GM19467 (cell line): Measurements from ENCODE around the gene ZSWIM8.
"Not testable (repeated sequence)": the region's sequence is repeated elsewhere in the genome, so short reads cannot be mapped to it uniquely, and the experiment has no call there.

Experiments used
- ATAC-seq: cut with Tn5 transposase; IDR thresholded peaks from one replicate; pipeline ENCODE4 v1.9.1; 2021; ENCODE audit warnings: mild to moderate bottlenecking, moderate library complexity; ENCODE audit not compliant: unreplicated experiment

The ZSWIM8 gene

DNA sequence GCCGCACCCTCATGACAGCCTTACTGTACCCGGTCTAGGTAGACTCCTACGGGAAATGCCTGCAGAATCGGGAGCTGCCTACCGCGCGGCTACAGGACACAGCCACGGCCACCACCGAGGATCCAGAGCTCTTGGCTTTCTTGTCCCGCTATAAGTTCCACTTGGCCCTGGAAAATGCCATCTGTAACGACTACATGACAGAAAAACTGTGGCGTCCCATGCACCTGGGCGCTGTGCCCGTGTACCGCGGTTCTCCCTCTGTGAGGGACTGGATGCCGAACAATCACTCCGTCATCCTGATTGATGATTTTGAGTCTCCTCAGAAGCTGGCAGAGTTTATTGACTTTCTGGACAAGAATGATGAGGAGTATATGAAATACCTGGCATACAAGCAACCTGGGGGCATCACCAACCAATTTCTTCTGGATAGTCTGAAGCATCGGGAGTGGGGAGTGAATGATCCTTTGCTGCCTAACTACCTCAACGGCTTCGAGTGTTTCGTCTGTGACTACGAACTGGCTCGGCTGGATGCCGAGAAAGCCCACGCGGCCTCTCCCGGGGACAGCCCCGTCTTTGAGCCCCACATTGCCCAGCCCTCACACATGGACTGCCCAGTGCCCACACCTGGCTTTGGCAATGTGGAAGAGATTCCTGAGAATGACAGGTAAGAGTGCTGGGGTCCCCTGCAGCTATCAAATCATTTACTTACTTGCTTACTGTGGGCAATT, 12.1 kb upstream of the ZSWIM8 start:
- ATAC-seq, result no peak

DNA sequence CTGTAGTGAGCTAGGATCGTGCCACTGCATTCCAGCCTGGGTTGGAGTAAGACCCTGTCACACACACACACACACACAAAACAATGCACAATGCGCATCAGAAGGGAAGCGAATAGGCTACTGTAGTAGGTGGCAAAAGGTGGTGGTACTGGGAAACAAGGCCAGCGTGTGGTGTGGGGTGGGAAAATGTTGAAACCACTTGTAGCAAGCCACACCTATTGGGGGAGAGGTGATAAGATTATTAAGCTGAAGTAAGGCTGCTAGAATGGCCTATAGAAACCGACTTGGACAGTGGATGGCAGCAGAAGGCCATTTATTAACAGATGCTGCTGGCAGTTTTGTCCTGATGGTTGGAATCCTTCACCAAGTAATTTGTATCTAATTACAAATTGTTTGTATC, 10.8 kb upstream of the ZSWIM8 start:
- ATAC-seq, result no peak

DNA sequence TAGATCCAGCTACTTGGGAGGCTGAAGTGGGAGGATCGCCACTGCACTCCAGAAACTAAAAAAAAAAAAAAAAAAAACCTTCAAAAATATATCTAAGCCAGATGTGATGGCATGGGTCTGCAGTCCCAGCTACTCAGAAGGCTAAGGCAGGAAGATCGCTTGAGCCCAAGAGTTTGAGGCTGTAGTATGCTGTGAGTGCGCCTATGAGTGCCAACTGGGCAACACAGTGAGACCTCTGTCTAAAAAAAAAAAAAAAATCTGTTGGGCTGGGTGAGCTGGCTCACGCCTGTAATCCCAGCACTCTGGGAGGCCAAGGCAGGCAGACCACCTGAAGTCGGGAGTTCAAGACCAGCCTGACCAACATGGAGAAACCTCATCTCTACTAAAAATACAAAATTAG, 6.4 kb upstream of the ZSWIM8 start:
- no peak for ATAC-seq

DNA sequence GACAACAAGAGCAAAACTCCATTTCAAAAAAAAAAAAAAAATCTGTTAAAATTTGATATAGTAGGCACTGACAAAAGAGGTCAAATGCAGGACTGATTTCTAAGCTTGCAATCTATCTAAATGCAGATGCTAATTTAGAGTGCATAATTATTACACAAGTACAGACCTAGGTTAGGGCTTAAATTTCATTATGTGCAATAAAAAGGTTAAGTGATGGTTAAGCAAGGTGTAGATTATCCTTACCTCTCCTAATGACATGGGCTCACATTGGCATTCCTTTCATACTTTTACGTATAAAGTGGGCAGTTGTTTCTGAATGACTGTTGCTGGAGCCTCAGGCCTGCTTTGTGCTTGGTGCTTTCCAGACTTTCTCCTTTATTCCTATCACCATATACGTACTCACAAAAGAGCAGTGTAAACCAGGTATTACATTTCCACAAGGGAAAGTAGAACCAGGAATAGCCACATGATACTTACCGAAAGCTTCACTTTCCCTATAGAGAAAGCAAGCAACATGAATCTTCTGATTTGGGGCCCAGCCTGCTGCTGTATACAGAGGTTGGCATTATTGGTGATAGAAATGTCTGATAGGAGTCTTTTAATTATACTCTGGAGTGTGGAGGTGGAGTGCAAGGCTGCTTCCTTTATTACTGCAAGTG, 5.7 kb upstream of the ZSWIM8 start:
- ATAC-seq, result no peak

GRCh38 chr10:73780301-73780700, 5.1 kb upstream of the ZSWIM8 start:
- no peak for ATAC-seq

GRCh38 chr10:73780966-73781365, 4.4 kb upstream of the ZSWIM8 start:
- ATAC-seq, result no peak

GRCh38 chr10:73781548-73781878, 3.9 kb upstream of the ZSWIM8 start:
- ATAC-seq, result no peak

DNA sequence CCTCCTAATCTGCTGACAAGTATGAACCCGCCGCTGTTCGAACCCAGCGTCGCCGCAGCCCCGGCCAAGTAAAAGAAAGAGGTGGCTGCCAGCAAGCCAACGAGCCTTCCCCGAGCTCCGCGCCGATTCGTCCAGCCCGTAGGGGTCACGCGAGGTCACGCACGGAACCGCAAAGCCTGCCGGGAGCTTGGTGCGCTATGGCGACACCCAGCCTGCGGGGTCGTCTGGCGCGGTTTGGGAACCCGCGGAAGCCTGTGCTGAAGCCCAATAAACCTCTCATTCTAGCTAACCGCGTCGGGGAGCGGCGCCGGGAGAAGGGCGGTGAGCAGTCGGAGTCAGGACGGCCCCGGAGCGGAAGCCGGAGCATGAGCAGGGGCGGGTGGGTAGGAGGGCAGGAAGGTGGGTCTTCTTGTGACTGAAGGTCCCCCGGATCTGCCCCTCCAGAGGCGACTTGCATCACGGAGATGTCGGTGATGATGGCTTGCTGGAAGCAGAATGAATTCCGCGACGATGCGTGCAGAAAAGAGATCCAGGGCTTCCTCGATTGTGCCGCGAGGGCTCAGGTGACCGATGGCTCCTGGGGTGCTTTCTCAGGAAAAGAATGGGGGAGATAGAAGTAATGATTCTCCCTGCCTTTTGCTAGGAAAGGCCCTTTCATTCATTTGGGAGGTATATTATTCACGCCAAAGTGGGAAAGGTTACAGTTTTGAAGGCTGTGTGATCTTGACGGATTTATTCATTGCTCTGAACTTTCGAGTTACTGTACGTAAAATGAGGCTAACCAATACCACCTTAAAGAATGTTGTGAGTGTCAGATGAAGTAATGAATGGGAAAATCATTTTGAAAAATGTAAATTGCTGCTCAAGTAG, 3.3 kb upstream of the ZSWIM8 start, which contains the start of gene CHCHD1:
TSS of gene CHCHD1 (plus strand) at position 170 of the 870 bp plus-strand sequence. CDS start at position 198, 28 bp downstream.
- ATAC-seq, result peak; percentile 58

DNA sequence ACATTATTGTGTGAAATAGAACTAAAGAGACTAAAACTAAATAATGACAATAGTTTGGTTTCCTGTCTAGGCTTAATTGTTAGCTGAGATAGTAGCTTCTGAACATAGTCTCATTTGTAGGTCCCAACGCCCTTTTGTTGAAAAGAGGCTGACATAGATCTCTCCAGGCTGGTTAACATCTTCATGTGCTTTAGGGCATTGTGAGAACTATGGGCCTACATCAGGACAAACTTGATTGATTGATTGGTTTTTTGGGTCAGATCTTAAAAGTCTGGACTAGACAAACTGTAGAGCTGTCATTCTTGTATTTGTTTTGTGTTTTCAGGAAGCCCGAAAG, 2.7 kb upstream of the ZSWIM8 start:
- no peak for ATAC-seq

DNA sequence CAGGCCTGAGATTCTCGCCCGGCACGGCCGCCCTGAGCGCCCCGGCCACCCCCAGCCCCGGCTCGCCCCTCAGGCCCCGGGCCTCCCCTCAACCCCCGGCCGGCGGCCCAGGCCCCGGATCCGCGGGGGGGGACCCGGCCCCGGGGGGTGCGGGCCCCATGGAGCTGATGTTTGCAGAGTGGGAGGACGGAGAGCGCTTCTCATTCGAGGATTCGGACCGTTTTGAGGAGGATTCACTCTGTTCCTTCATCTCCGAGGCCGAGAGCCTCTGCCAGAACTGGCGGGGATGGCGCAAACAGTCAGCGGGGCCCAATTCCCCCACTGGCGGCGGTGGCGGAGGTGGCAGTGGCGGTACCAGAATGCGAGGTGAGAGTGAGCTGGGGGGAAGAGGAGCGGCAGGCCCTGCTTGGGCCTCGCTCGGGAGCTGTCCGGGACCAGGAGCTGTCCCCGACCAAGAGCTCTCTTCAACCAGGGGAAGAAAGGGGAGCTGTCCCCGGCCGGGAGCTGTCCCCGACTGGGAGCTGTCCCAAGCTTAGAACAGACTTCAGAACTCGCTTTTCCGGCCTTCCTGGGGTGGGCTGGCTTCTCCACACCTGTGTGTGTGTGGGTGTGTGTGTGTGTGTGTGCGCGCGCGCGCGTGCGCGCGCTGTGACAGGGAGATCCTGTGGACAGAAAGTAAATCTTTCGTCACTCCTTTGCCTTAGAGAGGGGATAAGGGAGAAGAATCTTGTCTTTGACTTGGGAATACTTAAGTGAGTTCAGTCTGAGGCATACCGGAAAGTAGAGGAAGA, 510 bp downstream of the ZSWIM8 start:
- peak; percentile 2 for ATAC-seq

DNA sequence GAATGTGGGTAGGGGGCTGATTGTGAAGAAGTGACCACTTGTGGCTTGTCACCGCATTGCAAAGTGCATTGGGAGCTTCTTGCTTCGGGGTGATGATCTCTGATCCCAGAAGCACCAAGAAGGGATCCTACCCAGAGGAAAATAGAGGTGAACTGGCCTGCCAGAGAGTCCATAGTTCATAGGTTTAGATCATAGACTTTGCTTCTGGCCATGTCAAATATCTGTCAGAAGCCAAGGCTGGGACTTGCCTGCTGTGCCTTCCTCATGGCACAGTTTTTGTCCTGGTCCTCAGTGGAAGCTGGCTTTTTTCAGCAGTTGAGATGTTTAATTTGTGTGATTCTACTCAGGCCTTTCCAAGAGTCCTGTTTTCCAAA, 1.1 kb downstream of the ZSWIM8 start:
- ATAC-seq, result no peak

DNA sequence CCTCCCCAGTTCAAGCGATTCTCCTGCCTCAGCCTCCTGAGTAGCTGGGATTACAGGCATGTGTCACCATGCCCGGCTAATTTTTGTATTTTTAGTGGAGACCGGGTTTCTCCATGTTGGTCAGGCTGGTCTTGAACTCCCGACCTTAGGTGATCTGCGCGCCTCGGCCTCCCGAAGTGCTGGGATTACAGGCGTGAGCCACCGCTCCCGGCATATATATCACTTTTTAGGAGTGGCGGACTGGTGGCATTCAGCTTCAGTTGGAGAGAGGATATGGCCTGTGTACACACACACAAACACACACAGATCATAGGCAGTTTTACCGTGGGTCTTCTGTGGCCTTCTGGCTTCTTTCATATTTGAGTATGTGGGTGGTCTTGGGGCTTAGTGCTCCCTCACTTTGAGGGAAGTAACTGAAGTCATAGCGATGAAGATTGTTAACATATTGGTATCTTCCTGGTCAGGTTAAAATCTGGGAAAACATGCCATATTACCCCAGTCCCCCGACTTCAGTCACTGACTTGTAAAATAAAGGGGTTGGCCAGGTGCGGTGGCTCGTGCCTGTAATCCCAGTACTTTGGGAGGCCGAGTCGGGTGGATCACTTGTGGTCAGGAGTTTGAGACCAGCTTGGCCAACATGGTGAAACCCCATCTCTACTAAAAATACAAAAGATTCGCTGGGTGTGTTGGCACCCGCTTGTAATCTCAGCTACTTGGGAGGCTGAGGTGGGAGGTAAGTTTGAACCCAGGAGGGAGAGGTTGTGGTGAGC, 1.8 kb downstream of the ZSWIM8 start:
- ATAC-seq, result not testable (repeated sequence)

GRCh38 chr10:73788864-73789658, 3.7 kb downstream of the ZSWIM8 start:
- no peak for ATAC-seq

DNA sequence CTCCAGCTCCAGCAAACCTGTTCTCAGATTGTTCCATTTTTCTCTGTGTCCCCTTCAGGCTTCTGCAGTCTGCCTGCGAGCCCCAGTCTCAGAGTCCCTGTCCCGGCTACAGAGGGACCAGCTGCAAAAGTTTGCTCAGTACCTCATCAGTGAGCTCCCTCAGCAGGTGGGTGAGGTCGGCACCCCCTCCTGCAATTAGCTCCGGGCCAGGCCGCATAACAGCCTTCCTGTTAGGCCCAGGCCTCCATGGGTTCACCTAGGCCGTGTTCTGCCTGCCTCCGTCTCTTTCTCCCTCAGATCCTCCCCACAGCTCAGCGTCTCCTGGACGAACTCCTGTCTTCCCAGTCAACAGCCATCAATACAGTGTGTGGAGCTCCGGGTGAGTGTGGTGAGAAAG, 4.3 kb downstream of the ZSWIM8 start:
- no peak for ATAC-seq

GRCh38 chr10:73790886-73791625, 5.7 kb downstream of the ZSWIM8 start:
- no peak for ATAC-seq

DNA sequence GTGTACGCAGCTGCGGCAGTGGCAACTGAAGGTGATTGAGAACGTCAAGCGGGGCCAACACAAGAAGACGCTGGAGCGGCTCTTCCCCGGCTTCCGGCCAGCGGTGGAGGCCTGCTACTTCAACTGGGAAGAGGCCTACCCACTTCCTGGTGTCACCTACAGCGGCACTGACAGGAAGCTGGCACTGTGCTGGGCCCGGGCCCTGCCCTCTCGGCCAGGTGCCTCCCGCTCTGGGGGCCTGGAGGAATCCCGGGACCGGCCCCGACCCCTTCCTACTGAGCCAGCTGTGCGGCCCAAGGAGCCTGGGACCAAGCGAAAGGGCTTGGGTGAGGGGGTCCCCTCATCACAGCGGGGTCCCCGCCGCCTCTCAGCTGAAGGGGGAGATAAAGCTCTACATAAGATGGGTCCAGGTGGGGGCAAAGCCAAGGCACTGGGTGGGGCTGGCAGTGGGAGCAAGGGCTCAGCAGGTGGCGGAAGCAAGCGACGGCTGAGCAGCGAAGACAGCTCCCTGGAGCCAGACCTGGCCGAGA, 6.5 kb downstream of the ZSWIM8 start:
- no peak for ATAC-seq

GRCh38 chr10:73793456-73793855, 8.1 kb downstream of the ZSWIM8 start:
- no peak for ATAC-seq

DNA sequence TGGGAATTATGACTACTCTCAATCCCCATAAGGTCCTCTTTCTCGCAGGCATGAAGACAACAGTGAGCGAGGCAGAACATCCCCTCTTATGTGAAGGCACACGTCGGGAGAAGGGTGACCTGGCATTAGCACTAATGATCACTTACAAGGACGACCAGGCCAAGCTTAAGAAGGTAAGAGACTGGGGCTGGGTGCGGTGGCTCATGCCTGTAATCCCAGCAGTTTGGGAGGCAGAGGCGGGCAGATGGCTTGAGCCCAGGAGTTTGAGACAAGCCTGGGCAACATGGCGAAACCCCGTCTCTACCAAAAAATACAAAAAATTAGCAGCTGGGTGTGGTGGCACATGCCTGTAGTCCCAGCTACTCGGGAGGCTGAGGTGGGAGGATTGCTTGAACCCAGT, 10.1 kb downstream of the ZSWIM8 start:
- not testable (repeated sequence) for ATAC-seq

- not testable (repeated sequence) for ATAC-seq
These were observed 10.6 kb downstream of the ZSWIM8 start for GRCh38 chr10:73796035-73796434.
